ENCODE results near the gene MYLK4.

MYLK4 gene

GRCh38 chr6:2626401-2626800 lies 124.3 kb downstream of the MYLK4 start:
- DNase-seq (ENCODE audit: low read depth): no peak

GRCh38 chr6:2625581-2625980 lies 125.1 kb downstream of the MYLK4 start:
- no peak for DNase-seq (ENCODE audit: low read depth)

GRCh38 chr6:2624177-2624576 lies 126.5 kb downstream of the MYLK4 start:
- DNase-seq (ENCODE audit: low read depth): no peak

- no peak for DNase-seq (ENCODE audit: low read depth)
Observed at GRCh38 chr6:2623295-2623694, 127.4 kb downstream of the MYLK4 start.

- DNase-seq (ENCODE audit: low read depth): no peak
Observed at GRCh38 chr6:2622671-2623070, 128.1 kb downstream of the MYLK4 start.

- no peak for DNase-seq (ENCODE audit: low read depth)
Observed at GRCh38 chr6:2619651-2620050, 131.1 kb downstream of the MYLK4 start.

GRCh38 chr6:2617729-2618128 lies 133.0 kb downstream of the MYLK4 start:
- DNase-seq (ENCODE audit: low read depth): no peak

- no peak for DNase-seq (ENCODE audit: low read depth)
Observed at GRCh38 chr6:2616811-2617210, 133.9 kb downstream of the MYLK4 start.

GRCh38 chr6:2615251-2615650 lies 135.5 kb downstream of the MYLK4 start:
- DNase-seq (ENCODE audit: low read depth): no peak

GRCh38 chr6:2614846-2615245 lies 135.9 kb downstream of the MYLK4 start:
- no peak for DNase-seq (ENCODE audit: low read depth)

GRCh38 chr6:2614155-2614554 lies 136.6 kb downstream of the MYLK4 start:
- DNase-seq (ENCODE audit: low read depth): no peak

Measured in stimulated activated CD8-positive, alpha-beta memory T cell treated with anti-CD3 and anti-CD28 coated beads, Interleukin-15, amount 100 ng/mL, for 24 hours (primary cell).